H9 (cell line): ENCODE measurements around the gene C11orf86. TPM values are rescaled to one million over a fixed set of nuclear protein-coding genes. Genes with fewer than 3 reads are reported as not detected.

ENCODE experiments used
- DNase-seq: peaks from one replicate; pipeline ENCODE4 v3.0.0-alpha.2; 2017
- H2AFZ ChIP-seq: one replicate; pipeline ENCODE4 v1.6.1; 2013; ENCODE audit warnings: mild to moderate bottlenecking, low read length, control low read depth, moderate library complexity
- H2AK5ac ChIP-seq: 2 replicates; pipeline ENCODE4 v1.6.1; 2013; ENCODE audit warnings: low read length, control low read depth, mixed read lengths; ENCODE audit not compliant: insufficient read length
- H2BK120ac ChIP-seq: one replicate; pipeline ENCODE4 v1.6.1; 2013; ENCODE audit warnings: low read depth, mild to moderate bottlenecking, low read length, control low read depth, inconsistent platforms; ENCODE audit not compliant: poor library complexity, severe bottlenecking
- H2BK12ac ChIP-seq: 2 replicates; pipeline ENCODE4 v1.6.1; 2013; ENCODE audit warnings: low read length, control low read depth, mixed read lengths, low read depth; ENCODE audit not compliant: insufficient read length
- H2BK15ac ChIP-seq: 2 replicates; pipeline ENCODE4 v1.6.1; 2013; ENCODE audit warnings: low read depth, low read length, control low read depth
- H2BK20ac ChIP-seq: one replicate; pipeline ENCODE4 v1.6.1; 2013; ENCODE audit warnings: low read depth, mild to moderate bottlenecking, low read length, control low read depth, inconsistent platforms; ENCODE audit not compliant: poor library complexity, severe bottlenecking
- H2BK5ac ChIP-seq: 2 replicates; pipeline ENCODE4 v1.6.1; 2013; ENCODE audit warnings: low read length, control low read depth, mixed read lengths; ENCODE audit not compliant: insufficient read length
- H3K14ac ChIP-seq: 2 replicates; pipeline ENCODE4 v1.6.1; 2013; ENCODE audit warnings: low read length, control low read depth; ENCODE audit not compliant: insufficient read depth
- H3K18ac ChIP-seq: 2 replicates; pipeline ENCODE4 v1.6.1; 2013; ENCODE audit warnings: low read depth, mild to moderate bottlenecking, mixed read lengths, low read length, control low read depth; ENCODE audit not compliant: insufficient read length
- H3K23ac ChIP-seq: 2 replicates; pipeline ENCODE4 v1.6.1; 2013; ENCODE audit warnings: low read length, control low read depth, mixed read lengths, low read depth; ENCODE audit not compliant: insufficient read length
- H3K23me2 ChIP-seq: 2 replicates; pipeline ENCODE4 v1.6.1; 2013; ENCODE audit warnings: low read depth, mild to moderate bottlenecking, mixed read lengths, low read length, control low read depth; ENCODE audit not compliant: insufficient read length, poor library complexity, severe bottlenecking
- H3K27ac ChIP-seq: 2 replicates; pipeline ENCODE4 v1.5.1; 2013; ENCODE audit warnings: low read length, control low read depth, mixed read lengths, low read depth; ENCODE audit not compliant: insufficient read length
- H3K27me3 ChIP-seq: 2 replicates; pipeline ENCODE4 v1.6.1; 2013; ENCODE audit warnings: low read length, control low read depth, inconsistent platforms; ENCODE audit not compliant: insufficient read depth
- H3K4ac ChIP-seq: 2 replicates; pipeline ENCODE4 v1.6.1; 2013; ENCODE audit warnings: low read depth, mild to moderate bottlenecking, control low read depth, inconsistent platforms, low read length, moderate library complexity
- H3K4me1 ChIP-seq: 2 replicates; pipeline ENCODE4 v1.6.1; 2013; ENCODE audit warnings: low read length, control low read depth, inconsistent platforms; ENCODE audit not compliant: insufficient read depth
- H3K4me2 ChIP-seq: 2 replicates; pipeline ENCODE4 v1.6.1; 2013; ENCODE audit warnings: low read length, control low read depth, mixed read lengths; ENCODE audit not compliant: insufficient read length, insufficient read depth
- H3K56ac ChIP-seq: 2 replicates; pipeline ENCODE4 v1.6.1; 2013; ENCODE audit warnings: low read depth, mild to moderate bottlenecking, mixed read lengths, low read length, control low read depth; ENCODE audit not compliant: insufficient read length
- H3K79me1 ChIP-seq: 2 replicates; pipeline ENCODE4 v1.6.1; 2013; ENCODE audit warnings: low read depth, mild to moderate bottlenecking, moderate library complexity, low read length, control low read depth, inconsistent platforms; ENCODE audit not compliant: insufficient read depth, poor library complexity, severe bottlenecking
- H3K79me2 ChIP-seq: 2 replicates; pipeline ENCODE4 v1.6.1; 2013; ENCODE audit warnings: low read length, control low read depth, inconsistent platforms; ENCODE audit not compliant: insufficient read depth
- H3K9ac ChIP-seq: 2 replicates; pipeline ENCODE4 v1.6.1; 2013; ENCODE audit warnings: low read length, control low read depth, mixed read lengths; ENCODE audit not compliant: insufficient read length; ENCODE audit errors: extremely low read depth
- H3K9me3 ChIP-seq: one replicate; pipeline ENCODE4 v1.6.1; 2013; ENCODE audit warnings: low read depth, low read length, inconsistent platforms; ENCODE audit not compliant: control insufficient read depth
- H3T11ph ChIP-seq: one replicate; pipeline ENCODE4 v1.6.1; 2013; ENCODE audit warnings: mild to moderate bottlenecking, low read length, control low read depth, inconsistent platforms
- H4K20me1 ChIP-seq: one replicate; pipeline ENCODE4 v1.6.1; 2013; ENCODE audit not compliant: control insufficient read depth, insufficient read length, insufficient read depth
- H4K5ac ChIP-seq: 2 replicates; pipeline ENCODE4 v1.6.1; 2013; ENCODE audit warnings: low read depth, mild to moderate bottlenecking, mixed read lengths, low read length, control low read depth; ENCODE audit not compliant: insufficient read length
- H4K8ac ChIP-seq: replicated peaks from 2 replicates; pipeline ENCODE4 v1.6.1; 2013; ENCODE audit warnings: low read length, control low read depth, mixed read lengths, low read depth; ENCODE audit not compliant: insufficient read length
- H4K91ac ChIP-seq: 2 replicates; pipeline ENCODE4 v1.6.1; 2013; ENCODE audit warnings: low read depth, mild to moderate bottlenecking, moderate library complexity, mixed read lengths, low read length, control low read depth; ENCODE audit not compliant: insufficient read length
- H3K27ac Mint-ChIP-seq, 3 experiments: 2 replicates in 2 of 3; 3 replicates in 1 of 3; pipeline ENCODE4 v1.8.0; 2020 to 2021; ENCODE audit warnings: mixed read lengths in 3 of 3, mild to moderate bottlenecking in 1 of 3, moderate library complexity in 1 of 3
- H3K27me3 Mint-ChIP-seq: 2 replicates; pipeline ENCODE4 v1.8.0; 2021; ENCODE audit warnings: low read depth, mild to moderate bottlenecking, moderate library complexity, mixed read lengths
- H3K36me3 Mint-ChIP-seq, 3 experiments: 2 replicates in 2 of 3; 3 replicates in 1 of 3; pipeline ENCODE4 v1.8.0; 2020 to 2021; ENCODE audit warnings: low read depth in 3 of 3, mixed read lengths in 3 of 3; ENCODE audit not compliant: insufficient read depth in 1 of 3
- H3K4me1 Mint-ChIP-seq, 2 experiments: 2 replicates each; pipeline ENCODE4 v1.8.0; 2020; ENCODE audit warnings: mixed read lengths in 2 of 2
- H3K4me3 Mint-ChIP-seq, 2 experiments: 2 replicates in 1 of 2; 3 replicates in 1 of 2; pipeline ENCODE4 v1.8.0; 2020 to 2021; ENCODE audit warnings: mild to moderate bottlenecking in 2 of 2, mixed read lengths in 2 of 2, moderate library complexity in 1 of 2
- H3K9me3 Mint-ChIP-seq, 2 experiments: 2 replicates in 1 of 2; 3 replicates in 1 of 2; pipeline ENCODE4 v1.8.0; 2020; ENCODE audit warnings: mild to moderate bottlenecking in 2 of 2, mixed read lengths in 2 of 2, moderate library complexity in 1 of 2
- WGBS: extraction: QIAGEN DNeasy Blood & Tissue Kit; methylation state at CpG from one replicate; pipeline ENCODE4 v1.1.7; 2013; ENCODE audit warnings: missing lambda C conversion rate, low lambda C conversion rate, mixed read lengths; ENCODE audit not compliant: insufficient read length; ENCODE audit errors: extremely low coverage; 5-methylcytosine and 5-hydroxymethylcytosine counted together
- total RNA-seq: library from RNA; stranded (reverse); gene quantifications from 2 replicates; pipeline ENCODE4 v1.2.1, GENCODE V29; 2021
- TF ChIP-seq, protein P1 (sequence below): fragments of 200-600 bp; sonication (generic); conservative IDR thresholded peaks from 3 replicates; pipeline ENCODE4 v1.8.0; 2021; ENCODE audit warnings: antibody characterized with exemption, mild to moderate bottlenecking

C11orf86 gene
- total RNA-seq, 1 experiment from 2014 or later: not detected

- no peak overlapping the region for H2BK12ac ChIP-seq
- H3K4me2 ChIP-seq: no peak overlapping the region
- H2AK5ac ChIP-seq: no peak overlapping the region
- Mint-ChIP-seq H3K4me3 (no peak overlapping the region), H3K4me1 (peaks cover 16 to 21% of the 10 kb centered on the region in 2 experiments), H3K27ac (no peak overlapping the region), H3K36me3 (no peaks in the 10 kb centered on the region; a peak in 1 of 7 replicates), H3K9me3 (no peaks in the 10 kb centered on the region), H3K27me3 (no peaks in the 10 kb centered on the region)
- H3K79me2 ChIP-seq: no peaks in the 10 kb centered on the region
- H3K9me3 ChIP-seq: no peaks in the 10 kb centered on the region
- H3K4ac ChIP-seq: no peak overlapping the region
- no CpG with 5 or more reads among the region's 9 CpGs for WGBS
- H3K56ac ChIP-seq: no peak overlapping the region
- H3K23me2 ChIP-seq: no peaks in the 10 kb centered on the region
- H3K79me1 ChIP-seq: no peaks in the 10 kb centered on the region
- H3T11ph ChIP-seq: no peak overlapping the region
- H3K27me3 ChIP-seq: no peaks in the 10 kb centered on the region
- no peak overlapping the region for H2AFZ ChIP-seq
- no peak overlapping the region for H3K18ac ChIP-seq
- no peak overlapping the region for H2BK120ac ChIP-seq
- no peak overlapping the region for H3K9ac ChIP-seq
- no peaks in the 10 kb centered on the region for H4K20me1 ChIP-seq
- no peak overlapping the region for H2BK20ac ChIP-seq
- H3K14ac ChIP-seq: no peak overlapping the region
- H3K4me1 ChIP-seq: no peaks in the 10 kb centered on the region
- no peak for DNase-seq
- no peak overlapping the region for H2BK15ac ChIP-seq
- peak overlapping the region; percentile 7 for H4K5ac ChIP-seq
- H3K27ac ChIP-seq: no peak overlapping the region
- H4K91ac ChIP-seq: no peak overlapping the region
- H4K8ac ChIP-seq: no peak overlapping the region
- H2BK5ac ChIP-seq: no peak overlapping the region
- peak overlapping the region; percentile 87 for H3K23ac ChIP-seq
- TF ChIP-seq, protein P1, sequence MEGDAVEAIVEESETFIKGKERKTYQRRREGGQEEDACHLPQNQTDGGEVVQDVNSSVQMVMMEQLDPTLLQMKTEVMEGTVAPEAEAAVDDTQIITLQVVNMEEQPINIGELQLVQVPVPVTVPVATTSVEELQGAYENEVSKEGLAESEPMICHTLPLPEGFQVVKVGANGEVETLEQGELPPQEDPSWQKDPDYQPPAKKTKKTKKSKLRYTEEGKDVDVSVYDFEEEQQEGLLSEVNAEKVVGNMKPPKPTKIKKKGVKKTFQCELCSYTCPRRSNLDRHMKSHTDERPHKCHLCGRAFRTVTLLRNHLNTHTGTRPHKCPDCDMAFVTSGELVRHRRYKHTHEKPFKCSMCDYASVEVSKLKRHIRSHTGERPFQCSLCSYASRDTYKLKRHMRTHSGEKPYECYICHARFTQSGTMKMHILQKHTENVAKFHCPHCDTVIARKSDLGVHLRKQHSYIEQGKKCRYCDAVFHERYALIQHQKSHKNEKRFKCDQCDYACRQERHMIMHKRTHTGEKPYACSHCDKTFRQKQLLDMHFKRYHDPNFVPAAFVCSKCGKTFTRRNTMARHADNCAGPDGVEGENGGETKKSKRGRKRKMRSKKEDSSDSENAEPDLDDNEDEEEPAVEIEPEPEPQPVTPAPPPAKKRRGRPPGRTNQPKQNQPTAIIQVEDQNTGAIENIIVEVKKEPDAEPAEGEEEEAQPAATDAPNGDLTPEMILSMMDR: no peak
Observed at GRCh38 chr11:66934950-66935779, 39.9 kb upstream of the C11orf86 start.
